Adrenal gland (tissue), 12 donors: ENCODE data around the gene SERPINF2. TPM values are rescaled to one million over a fixed set of nuclear protein-coding genes. Genes with fewer than 3 reads are reported as not detected.
A peak's percentile ranks its signal among the peaks of the same experiment; 100 is the strongest.

Experiments
- DNase-seq, 7 donors: peaks; one replicate each; pipeline ENCODE4 v3.0.0-alpha.2; 2019 to 2020
- H3K27ac ChIP-seq, 5 donors: fragments of 200-600 bp; sonication (generic) in 4 of 5; 1 replicate in 3 of 5; 2 replicates in 2 of 5; pipeline versions ENCODE4 v1.5.1 to v1.8.0; 2016 to 2020; ENCODE audit warnings: mild to moderate bottlenecking in 1 of 5
- H3K27me3 ChIP-seq: fragments of 200-600 bp; 2 replicates; pipeline ENCODE4 v1.8.0; 2021
- H3K36me3 ChIP-seq, 2 donors: fragments of 200-600 bp; replicated peaks in 1 of 2; 1 replicate in 1 of 2; 2 replicates in 1 of 2; pipeline versions ENCODE4 v1.5.1 to v1.8.0; 2018 to 2022
- H3K4me1 ChIP-seq, 2 donors: fragments of 200-600 bp; replicated peaks in 1 of 2; 1 replicate in 1 of 2; 2 replicates in 1 of 2; pipeline versions ENCODE4 v1.5.1 to v1.8.0; 2018 to 2021
- H3K4me3 ChIP-seq, 4 donors: fragments of 200-600 bp; sonication (generic) in 3 of 4; one replicate each; pipeline ENCODE4 v1.5.1; 2016 to 2018
- H3K9me3 ChIP-seq, 3 donors: fragments of 200-600 bp; sonication (generic) in 1 of 3; replicated peaks in 1 of 3; 1 replicate in 2 of 3; 2 replicates in 1 of 3; pipeline versions ENCODE4 v1.5.1 to v1.8.0; 2016 to 2021
- CTCF ChIP-seq, 6 experiments: fragments of 450-650 bp in 4 of 6; fragments of 200-600 bp in 2 of 6; sonication (generic) in 1 of 6; IDR thresholded peaks; 1 replicate in 5 of 6; 2 replicates in 1 of 6; pipeline versions ENCODE4 v1.5.1 to v1.8.0; 2016 to 2021; ENCODE audit warnings: antibody characterized with exemption in 6 of 6, mild to moderate bottlenecking in 2 of 6, moderate library complexity in 1 of 6
- POLR2A ChIP-seq, 2 donors: fragments of 450-650 bp; IDR thresholded peaks; one replicate each; pipeline ENCODE4 v1.6.1; 2017; ENCODE audit warnings: antibody characterized with exemption in 2 of 2, mild to moderate bottlenecking in 2 of 2, moderate library complexity in 1 of 2
- WGBS, 4 donors: extraction: QIAGEN DNeasy Blood & Tissue Kit in 2 of 4; methylation state at CpG; one replicate each; pipeline versions ENCODE4 v1.1.5 to v1.1.7; 2013 to 2017; 5-methylcytosine and 5-hydroxymethylcytosine counted together
- intact Hi-C, 2 donors: fragments of 100-400 bp; cut with DNase I; formaldehyde crosslinking; loops; one replicate each; pipeline versions ENCODE4 v1.14.1 to v1.15.0; 2022 to 2023
- polyA plus RNA-seq, 3 donors: library from polyadenylated mRNA; stranded (reverse); fragments of 200-250 nt in 2 of 3; fragments of 350-450 nt in 1 of 3; fragmentation: Illumina TruSeq in 1 of 3; extraction: RNeasy Lipid Tissue Mini Kit (QIAGEN cat#74804) in 1 of 3; gene quantifications; one replicate each; pipeline ENCODE4 v1.2.3, GENCODE V29; 2013 to 2014
- total RNA-seq, 9 donors: library from RNA; depleted of rRNA in 4 of 9; stranded (reverse); fragments of >200 nt in 4 of 9; fragments of 120-200 nt in 1 of 9; fragmentation: NEBNext Ultra II Directional in 1 of 9; extraction: Animal tissue kit (Norgen Biotek cat#: 25700) in 1 of 9; gene quantifications; one replicate each; pipeline versions ENCODE4 v1.1.0 to v1.2.4, GENCODE V29; 2013 to 2023
- donor health status: healthy with polysubstance abuse.
- donor health status: Bipolar disorder and iron deficiency.
- donor health status: DM: yes; HTN: yes; CAD: no.
- donor health status: DM: no; HTN: no; CAD: no.
- donor health status: DM: no; HTN: no; CAD: no.
- donor health status: DM: yes; HTN: yes; CAD: no.

The SERPINF2 gene
- total and polyA plus RNA-seq, 12 donors = 0.59 to 6.4 (median 2.4) TPM

GRCh38 chr17:1730326-1731193, 12.1 kb upstream of the SERPINF2 start:
- H3K36me3 ChIP-seq = peaks cover 0 to 45% of the 10 kb centered on the region in 2 donors

GRCh38 chr17:1731194-1731506, 11.5 kb upstream of the SERPINF2 start:
- WGBS, 4 donors = 42 to 72% (median 63%) methylated on average over 2 to 10 of the region's 10 CpGs
- Histone ChIP-seq H3K27ac (peak overlapping the region; percentile 14 to 91 (median 77)), H3K9me3 (no peaks in the 10 kb centered on the region), H3K36me3 (peaks cover 0 to 43% of the 10 kb centered on the region in 2 donors), H3K4me3 (no peak overlapping the region), H3K27me3 (no peaks in the 10 kb centered on the region), H3K4me1 (peaks cover 15 to 29% of the 10 kb centered on the region in 2 donors)
- intact Hi-C loops = loop anchor here (10.0 kb wide), 2 partner anchors 114 to 134 kb away; no protein-coding TSS in a partner anchor
- TF ChIP-seq CTCF (IDR thresholded peaks at IDR 0.05) (no peak), POLR2A (IDR thresholded peaks at IDR 0.05) (no peak)
- no peak for DNase-seq

More at GRCh38 chr17:1730326-1731193, 12.1 kb upstream of the SERPINF2 start:
- H3K27ac ChIP-seq = peak overlapping the region; percentile 14 to 91 (median 77)
- peaks cover 12 to 28% of the 10 kb centered on the region in 2 donors for H3K4me1 ChIP-seq
- H3K9me3 ChIP-seq = no peaks in the 10 kb centered on the region
- intact Hi-C loops = loop anchor here (10.0 kb wide), 2 partner anchors 114 to 134 kb away; no protein-coding TSS in a partner anchor
- H3K4me3 ChIP-seq = no peak overlapping the region
- H3K27me3 ChIP-seq = no peaks in the 10 kb centered on the region
- WGBS, 4 donors = 49 to 91% (median 61%) methylated on average over 11 to 40 of the region's 40 CpGs
- DNase-seq = peak; percentile 81 to 95 (median 92)
- TF ChIP-seq POLR2A (IDR thresholded peaks at IDR 0.05) = peak in 1 of 2 donors; percentile 32
- no peak for TF ChIP-seq CTCF (IDR thresholded peaks at IDR 0.05)

DNA sequence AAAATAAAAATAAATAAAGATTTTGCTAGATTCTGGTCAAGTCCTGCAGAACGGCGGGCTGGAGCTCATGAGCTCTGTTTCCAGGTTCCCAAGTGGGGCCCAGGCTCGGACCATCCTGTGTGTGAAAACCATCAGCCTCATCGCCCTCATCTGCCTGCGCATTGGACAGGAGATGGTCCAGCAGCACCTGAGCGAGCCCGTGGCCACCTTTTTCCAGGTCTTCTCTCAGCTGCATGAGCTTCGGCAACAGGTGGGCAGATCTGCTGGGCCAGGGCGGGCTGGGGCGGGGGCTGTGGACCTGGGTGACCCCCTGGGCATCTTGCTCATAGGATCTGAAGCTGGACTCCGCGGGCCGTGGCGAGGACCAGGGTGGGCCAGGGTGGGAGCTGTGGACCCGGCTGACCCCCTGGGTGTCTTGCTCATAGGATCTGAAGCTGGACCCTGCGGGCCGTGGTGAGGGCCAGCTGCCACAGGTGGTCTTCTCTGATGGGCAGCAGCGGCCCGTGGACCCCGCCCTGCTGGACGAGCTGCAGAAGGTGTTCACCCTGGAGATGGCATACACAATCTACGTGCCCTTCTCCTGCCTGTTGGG, 10.3 kb upstream of the SERPINF2 start:
- Histone ChIP-seq H3K4me1 (peaks cover 27 to 32% of the 10 kb centered on the region in 2 donors), H3K9me3 (no peaks in the 10 kb centered on the region), H3K27ac (no peak overlapping the region), H3K4me3 (no peak overlapping the region), H3K36me3 (peaks cover 0 to 32% of the 10 kb centered on the region in 2 donors), H3K27me3 (no peaks in the 10 kb centered on the region)
- intact Hi-C loops = loop anchor here (10.0 kb wide), 2 partner anchors 112 to 132 kb away; no protein-coding TSS in a partner anchor
- DNase-seq = peak in 1 of 7 donors; percentile 56
- no peak for TF ChIP-seq POLR2A (IDR thresholded peaks at IDR 0.05)
- no peak for TF ChIP-seq CTCF (IDR thresholded peaks at IDR 0.05)
- WGBS, 4 donors = 89 to 99% (median 94%) methylated on average over 9 to 22 of the region's 22 CpGs

GRCh38 chr17:1732833-1733321, 9.8 kb upstream of the SERPINF2 start:
- no peak overlapping the region for H3K4me3 ChIP-seq
- 79 to 90% (median 81%) methylated on average over 11 of the region's 11 CpGs for WGBS, 4 donors
- intact Hi-C loops = loop anchor here (10.0 kb wide), 2 partner anchors 112 to 132 kb away; no protein-coding TSS in a partner anchor
- H3K4me1 ChIP-seq = peaks cover 27 to 33% of the 10 kb centered on the region in 2 donors
- no peaks in the 10 kb centered on the region for H3K9me3 ChIP-seq
- no peaks in the 10 kb centered on the region for H3K27me3 ChIP-seq
- TF ChIP-seq CTCF (IDR thresholded peaks at IDR 0.05) (no peak), POLR2A (IDR thresholded peaks at IDR 0.05) (no peak)
- H3K36me3 ChIP-seq = peaks cover 0 to 27% of the 10 kb centered on the region in 2 donors
- no peak overlapping the region for H3K27ac ChIP-seq
- no peak for DNase-seq
